H54 (cell line): ENCODE data around the gene LTB4R.
A peak's percentile ranks its signal among the peaks of the same experiment; 100 is the strongest.

Source experiments
- DNase-seq: peaks from one replicate; pipeline ENCODE4 v3.0.0; 2011; ENCODE audit warnings: low spot score, mixed read lengths; ENCODE audit not compliant: insufficient read length
- FAIRE-seq: peaks from 3 replicates; lab custom pipeline; 2011; peaks lifted over from hg19 to GRCh38; lab: Jason Lieb, UNC
- POLR2A ChIP-seq: IDR thresholded peaks from 2 replicates; pipeline ENCODE4 v1.6.1; 2011; ENCODE audit warnings: low read depth, mild to moderate bottlenecking, low read length

The LTB4R gene

DNA sequence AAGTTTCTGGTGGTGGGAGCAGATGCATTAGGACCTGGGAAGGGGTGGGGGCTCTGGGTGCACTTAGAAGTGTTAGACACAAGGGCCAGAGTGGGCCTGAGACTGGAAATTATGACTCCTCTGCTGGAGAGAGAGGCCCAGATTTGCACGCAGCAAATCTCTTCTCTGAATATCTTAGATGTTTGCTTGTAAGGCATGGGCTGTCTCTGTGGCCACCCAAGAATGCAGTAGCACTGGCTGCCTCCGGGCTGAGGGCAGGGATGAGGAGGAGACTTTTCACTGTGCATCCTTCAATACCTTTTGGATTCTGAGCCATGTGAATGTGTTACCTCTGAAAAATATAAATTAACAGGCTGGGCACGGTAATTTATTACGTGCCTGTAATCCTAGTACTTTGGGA lies 26.0 kb upstream of the LTB4R start:
- TF ChIP-seq POLR2A, result no peak
- no peak for FAIRE-seq
- no peak for DNase-seq

DNA sequence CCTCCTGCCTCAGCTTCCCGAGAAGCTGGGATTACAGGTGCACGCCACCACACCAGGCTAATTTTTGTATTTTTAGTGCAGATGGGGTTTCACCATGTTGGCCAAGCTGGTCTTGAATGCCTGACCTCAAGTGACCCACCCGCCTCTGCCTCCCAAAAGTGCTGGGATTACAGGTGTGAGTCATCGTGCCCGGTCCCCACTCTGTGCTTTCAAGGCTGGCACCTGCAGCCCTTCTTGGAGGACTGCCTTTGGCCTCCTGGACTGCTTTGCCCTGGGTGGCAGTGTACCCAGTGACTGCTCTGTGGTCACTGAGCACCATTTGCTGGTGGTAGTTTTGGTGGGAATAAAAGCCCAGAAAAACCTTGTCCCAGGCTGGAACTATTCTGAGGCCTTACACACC lies 24.3 kb upstream of the LTB4R start:
- no peak for TF ChIP-seq POLR2A
- DNase-seq (no peak), FAIRE-seq (no peak)

DNA sequence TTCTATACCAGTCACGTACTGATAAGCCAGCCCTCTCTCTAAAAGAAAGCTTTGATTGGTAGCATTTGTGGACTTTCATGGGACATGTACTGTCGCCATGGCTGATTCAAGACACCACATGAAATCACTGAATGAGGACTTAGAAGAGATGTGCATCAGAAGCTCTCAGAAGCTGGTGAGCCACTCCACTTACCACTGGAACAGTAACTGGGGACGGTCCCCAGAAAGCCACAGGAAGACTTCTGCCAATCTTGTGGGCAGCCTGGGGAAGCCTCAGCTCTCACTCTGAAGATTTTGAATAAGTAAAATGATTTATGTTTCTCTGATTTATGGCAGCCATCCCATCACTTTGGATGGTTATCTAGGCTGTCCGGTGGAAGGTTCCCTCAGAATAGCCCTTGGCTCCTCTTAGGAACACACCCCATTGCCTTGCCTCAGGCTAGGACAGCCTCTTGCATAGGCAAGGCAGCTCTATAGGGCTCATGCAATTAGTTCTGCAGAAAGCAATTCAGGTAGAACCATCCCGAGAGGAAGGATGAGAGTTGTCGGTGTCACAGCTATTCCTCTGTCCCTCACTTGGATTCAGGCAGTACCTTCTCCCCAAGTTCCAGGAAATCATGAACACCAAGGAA lies 21.5 kb upstream of the LTB4R start:
- FAIRE-seq (no peak), DNase-seq (no peak)
- TF ChIP-seq POLR2A, result no peak

DNA sequence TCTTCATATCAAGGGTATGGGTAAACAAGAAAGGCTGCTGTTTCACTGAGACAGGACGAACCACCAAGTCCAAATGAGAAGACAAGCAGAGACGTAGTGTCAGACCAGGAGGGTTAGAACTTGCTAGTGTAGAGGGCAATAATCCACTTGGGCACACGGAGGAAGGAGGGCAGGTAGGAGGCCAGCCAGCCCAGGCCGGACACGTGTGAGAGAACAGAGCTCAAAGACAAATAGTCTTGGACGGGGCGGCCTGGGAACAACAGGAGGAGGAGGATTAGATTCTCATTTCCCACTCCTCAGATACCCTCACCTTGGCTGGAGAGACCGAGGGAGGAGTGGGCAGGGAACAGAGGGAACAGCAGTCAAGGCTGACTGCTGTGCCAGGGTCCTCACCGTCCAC lies 20.6 kb upstream of the LTB4R start:
- no peak for TF ChIP-seq POLR2A
- FAIRE-seq, result no peak
- no peak for DNase-seq

DNA sequence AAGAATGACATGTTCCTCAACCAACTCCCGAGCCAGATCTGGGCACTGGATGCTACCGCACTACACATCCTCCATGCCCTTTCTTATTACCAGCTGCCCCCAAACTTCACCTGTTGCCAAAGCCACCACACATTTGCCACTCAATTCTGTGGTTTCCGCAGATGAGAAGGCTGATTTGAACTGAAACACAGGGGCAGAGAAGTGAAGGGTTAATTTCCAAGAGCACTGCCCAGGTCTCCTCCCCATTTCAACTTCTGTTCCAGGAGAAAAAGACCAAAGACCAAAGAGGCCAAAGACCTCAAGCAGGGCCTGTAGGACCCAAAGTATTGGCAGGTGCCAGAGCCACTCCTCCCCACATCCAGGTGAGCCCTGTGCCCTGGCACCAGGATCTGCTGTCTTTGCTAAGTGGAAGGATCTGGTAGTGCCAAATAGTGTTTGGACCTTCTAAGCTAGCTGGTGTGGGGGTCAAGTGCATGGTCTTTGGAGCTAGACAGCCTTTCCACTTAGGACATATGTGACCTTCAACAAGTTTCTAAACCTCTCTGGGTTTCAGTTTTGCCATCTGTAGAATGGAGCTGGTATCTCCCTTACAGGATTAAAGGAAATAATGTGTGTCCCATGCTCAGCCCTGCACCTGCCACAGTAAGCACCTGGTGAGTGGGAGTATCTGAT lies 19.7 kb upstream of the LTB4R start:
- TF ChIP-seq POLR2A, result no peak
- FAIRE-seq (no peak), DNase-seq (no peak)

DNA sequence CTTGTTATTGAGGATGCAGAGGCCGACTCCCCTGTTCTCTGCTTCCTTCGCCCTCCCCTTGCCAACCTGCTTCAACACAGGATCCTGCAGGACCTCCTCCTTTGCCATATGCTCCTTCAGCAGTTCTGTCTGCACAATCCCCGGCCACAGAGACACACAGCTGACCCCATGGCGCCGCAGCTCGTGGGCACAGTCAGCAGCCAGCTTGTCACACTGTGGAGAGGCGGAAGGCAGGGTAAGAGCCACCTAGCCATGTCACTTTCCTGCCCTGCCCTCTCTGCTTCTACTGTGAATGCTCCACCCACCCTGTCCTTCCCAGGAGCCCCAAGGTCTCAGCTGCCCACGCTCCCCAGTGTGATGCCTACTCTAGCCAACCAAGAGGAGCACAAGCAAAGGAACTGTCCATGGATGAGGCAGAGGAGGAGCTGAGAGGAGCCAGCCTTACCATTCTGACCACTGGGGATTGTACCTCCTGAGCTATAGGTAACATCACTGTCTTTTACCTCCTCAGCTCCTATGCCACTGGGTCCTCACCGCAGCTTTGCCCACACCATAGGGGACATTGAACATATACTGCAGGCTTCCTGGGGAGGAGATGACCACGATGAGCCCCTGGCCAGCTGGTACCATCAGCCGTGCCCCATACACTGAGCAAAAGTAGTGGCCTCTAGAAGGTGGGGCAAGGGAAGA lies 19.0 kb upstream of the LTB4R start:
- DNase-seq, result no peak
- no peak for FAIRE-seq
- TF ChIP-seq POLR2A, result no peak

DNA sequence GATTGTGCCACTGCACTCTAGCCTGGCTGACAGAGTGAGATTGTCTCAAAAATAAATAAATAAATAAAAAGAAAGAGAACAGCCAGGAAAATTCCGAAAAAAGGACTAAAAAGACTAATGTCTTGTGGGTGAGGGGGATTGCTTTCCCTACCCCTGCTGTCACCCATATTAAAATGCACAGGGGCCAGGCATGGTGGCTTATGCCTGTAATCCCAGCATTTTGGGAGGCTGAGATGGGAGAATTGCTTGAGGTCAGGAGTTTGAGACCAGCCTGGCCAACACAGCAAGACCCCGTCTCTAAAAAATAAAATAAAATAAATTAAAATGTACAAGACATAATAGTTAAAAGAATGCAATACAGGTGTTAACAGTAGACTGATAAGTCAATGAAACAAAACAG lies 17.8 kb upstream of the LTB4R start:
- no peak for TF ChIP-seq POLR2A
- no peak for DNase-seq
- FAIRE-seq, result no peak

DNA sequence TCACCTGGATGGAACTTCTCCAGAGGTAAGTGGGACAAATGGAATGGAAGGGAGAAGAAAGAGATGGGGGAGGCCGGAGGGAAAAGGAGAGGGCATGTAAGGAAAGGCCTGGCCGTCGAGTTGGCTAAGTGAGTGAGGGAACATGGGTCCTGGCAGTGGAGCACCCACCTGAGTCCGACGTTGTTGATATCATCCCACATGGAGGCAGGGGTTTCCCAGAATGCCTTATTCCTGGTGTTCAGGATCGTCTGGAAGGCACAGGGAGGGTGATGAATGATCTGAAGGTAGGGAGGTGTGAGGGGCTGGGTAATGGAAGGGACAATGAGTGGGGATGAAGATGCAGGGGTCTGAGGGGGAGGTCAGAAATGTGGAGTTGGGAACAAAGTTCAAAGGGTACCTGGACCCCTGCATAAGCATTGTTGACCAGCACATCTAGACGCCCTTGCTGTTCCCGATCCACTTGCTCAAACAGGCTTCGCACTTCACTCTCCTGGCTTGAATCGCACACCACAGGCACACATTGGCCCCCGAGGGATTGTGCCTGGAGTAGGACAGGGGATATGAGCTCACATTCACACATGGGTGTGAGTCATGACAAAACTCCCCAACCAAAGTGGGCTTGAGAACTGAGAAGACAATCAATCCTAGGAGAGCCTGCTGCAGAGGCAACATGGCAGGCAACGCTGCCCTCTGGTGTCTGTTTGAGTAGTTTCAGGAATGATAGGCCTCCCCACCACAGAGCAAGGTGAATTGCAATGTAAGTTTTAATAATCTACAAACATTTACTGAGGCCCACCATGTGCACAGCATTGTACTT lies 14.8 kb upstream of the LTB4R start:
- FAIRE-seq (peak; percentile 11), DNase-seq (peak; percentile 56)
- no peak for TF ChIP-seq POLR2A

DNA sequence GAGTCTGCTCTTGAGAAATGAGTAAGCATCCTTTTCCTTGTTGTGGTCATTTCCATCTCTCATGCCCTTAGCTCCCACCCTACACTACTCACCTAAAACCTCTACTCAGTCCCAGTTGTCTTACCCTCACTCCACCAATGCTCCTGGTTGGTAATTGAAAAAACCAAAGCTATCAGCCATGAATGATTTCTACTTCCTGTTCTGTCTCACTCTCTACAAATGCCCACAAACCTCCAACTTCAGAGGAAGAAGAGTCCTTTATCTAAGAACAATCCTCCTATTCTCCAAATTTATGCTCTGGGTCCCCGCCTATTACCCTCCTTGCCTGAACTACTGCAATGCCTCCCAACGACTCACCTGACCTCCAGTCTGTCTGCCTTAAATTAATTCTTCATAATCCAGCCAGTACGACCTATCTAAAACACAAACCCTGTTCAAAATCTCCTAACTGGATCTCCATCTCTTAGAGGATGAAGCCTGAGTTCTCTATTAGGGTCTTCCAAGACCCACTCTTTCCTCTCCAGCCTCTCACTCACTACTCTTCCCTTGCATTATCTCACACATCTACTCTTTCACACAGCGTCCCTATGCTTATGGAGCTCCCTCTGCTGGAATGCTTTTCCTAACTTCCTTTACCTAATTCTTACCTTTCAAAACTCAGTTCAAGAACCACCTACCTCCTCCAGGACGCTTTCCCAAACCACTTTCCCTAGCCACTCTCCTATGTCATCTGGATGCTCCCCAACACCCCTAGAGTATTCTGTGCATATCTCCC lies 13.9 kb upstream of the LTB4R start:
- TF ChIP-seq POLR2A, result no peak
- no peak for FAIRE-seq

DNA sequence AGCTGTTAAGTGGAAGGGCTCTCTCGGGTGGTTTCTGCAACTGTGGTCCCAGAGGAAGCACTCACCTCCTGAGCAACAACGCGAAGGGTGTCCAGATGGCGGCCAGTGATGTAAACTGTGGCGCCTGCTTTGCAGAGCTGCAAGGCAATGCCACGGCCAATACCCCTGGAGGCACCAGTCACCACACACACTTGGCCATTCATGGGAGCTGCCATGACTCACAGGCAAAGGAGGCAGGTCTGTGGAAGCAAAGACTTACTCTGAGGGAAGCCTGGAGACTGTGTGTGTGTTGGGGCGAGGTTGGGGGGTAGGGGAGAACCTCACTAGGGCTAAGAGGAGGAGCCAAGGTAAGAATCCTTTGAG lies 12.4 kb upstream of the LTB4R start:
- no peak for TF ChIP-seq POLR2A
- DNase-seq (peak; percentile 79), FAIRE-seq (no peak)

More for the DNA sequence above, 13.9 kb upstream of the LTB4R start:
- DNase-seq, result no peak

DNA sequence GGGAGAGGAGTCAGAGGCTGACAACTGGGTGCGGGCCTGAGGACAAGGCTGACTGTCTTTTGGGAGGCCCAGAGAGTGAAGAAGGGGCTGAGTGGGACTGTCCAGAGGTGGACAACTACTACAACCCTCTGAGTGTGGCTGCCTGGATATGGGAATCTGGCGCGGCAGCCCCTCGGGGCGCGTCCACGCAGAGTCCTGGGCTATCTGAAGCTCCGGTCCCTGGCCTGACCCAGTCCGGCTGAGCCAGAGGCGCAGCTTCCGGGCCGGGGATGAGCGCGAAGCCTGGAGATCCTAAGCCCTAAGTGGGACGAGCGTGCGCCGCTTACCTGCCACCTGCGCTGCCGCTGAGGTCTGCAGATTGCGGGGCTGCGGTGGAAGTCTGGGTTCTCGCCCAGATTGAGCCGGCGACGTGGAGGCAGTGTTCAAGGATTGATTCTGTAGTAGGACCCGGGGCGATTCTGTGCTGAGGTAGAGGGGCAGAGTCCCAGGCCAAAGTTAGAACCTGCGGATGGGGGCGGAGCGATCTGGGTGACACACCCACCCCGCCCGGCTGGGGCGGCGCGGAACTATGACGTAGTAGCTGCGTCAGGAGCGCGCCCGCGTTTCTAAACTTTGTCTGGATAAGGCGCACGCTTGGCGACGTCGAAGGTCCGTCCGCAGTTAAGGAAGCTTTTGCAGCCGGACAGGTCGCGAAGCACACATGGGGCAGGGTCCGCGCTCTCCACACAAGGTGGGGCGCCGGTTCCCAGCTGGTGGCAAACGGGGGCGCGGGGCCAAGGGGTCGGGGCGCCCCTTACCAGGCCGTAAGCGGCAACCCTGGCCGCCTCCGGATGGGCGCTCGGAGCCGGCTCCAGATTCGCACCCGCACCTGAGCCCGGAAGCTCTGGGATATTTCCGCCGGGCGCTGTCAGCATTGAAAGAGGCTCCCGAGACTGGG lies 11.8 kb upstream of the LTB4R start, which contains the start of the genes DHRS1 and NOP9:
Gene DHRS1 (minus strand): TSS at position 526 of the 937 bp plus-strand sequence. CDS start 674 bp downstream, outside the sequence.
Gene NOP9 (plus strand): TSS at position 596 of the 937 bp plus-strand sequence. CDS start 105 bp downstream, at position 701.
- DNase-seq, result peak; percentile 53
- FAIRE-seq, result peak; percentile 43
- peak; percentile 59 for TF ChIP-seq POLR2A
